Testis (tissue), 3 donors: ENCODE data around the gene DNER. TPM values are rescaled to one million over a fixed set of nuclear protein-coding genes. Genes with fewer than 3 reads are reported as not detected.

Source experiments
- DNase-seq: peaks from one replicate; pipeline ENCODE4 v3.0.0-alpha.2; 2019
- H3K27ac ChIP-seq, 2 donors: fragments of 200-600 bp; sonication (generic); one replicate each; pipeline ENCODE4 v1.5.1; 2019
- H3K27me3 ChIP-seq: fragments of 200-600 bp; sonication (generic); one replicate; pipeline ENCODE4 v1.5.1; 2019
- H3K36me3 ChIP-seq: fragments of 200-600 bp; sonication (generic); one replicate; pipeline ENCODE4 v1.5.1; 2017; ENCODE audit warnings: low read depth; ENCODE audit errors: missing control alignments
- H3K4me1 ChIP-seq: fragments of 200-600 bp; sonication (generic); one replicate; pipeline ENCODE4 v1.5.1; 2019
- H3K4me3 ChIP-seq, 2 donors: fragments of 200-600 bp; sonication (generic); one replicate each; pipeline ENCODE4 v1.5.1; 2017 to 2019
- H3K9me3 ChIP-seq: fragments of 200-600 bp; sonication (generic); one replicate; pipeline ENCODE4 v1.5.1; 2017
- POLR2A ChIP-seq: fragments of 450-650 bp; IDR thresholded peaks from one replicate; pipeline ENCODE4 v1.6.1; 2017; ENCODE audit warnings: antibody characterized with exemption, mild to moderate bottlenecking, moderate library complexity
- WGBS, 2 donors: methylation state at CpG; one replicate each; pipeline ENCODE4 v1.1.5; 2018; 5-methylcytosine and 5-hydroxymethylcytosine counted together
- intact Hi-C: fragments of 100-400 bp; cut with DNase I; formaldehyde crosslinking; loops from one replicate; pipeline ENCODE4 v1.15.1; 2023; ENCODE audit warnings: low total_unique reads
- polyA plus RNA-seq: library from polyadenylated mRNA; stranded (reverse); fragments of 350-450 nt; fragmentation: Illumina TruSeq; extraction: RNeasy Lipid Tissue Mini Kit (QIAGEN cat#74804); gene quantifications from one replicate; pipeline ENCODE4 v1.2.3, GENCODE V29; 2014; ENCODE audit warnings: low read depth, low replicate concordance; ENCODE audit not compliant: insufficient read depth
- total RNA-seq, 2 donors: library from RNA; depleted of rRNA; stranded (reverse); fragments of >200 nt; gene quantifications; one replicate each; pipeline ENCODE4 v1.2.3, GENCODE V29; 2016
- TF ChIP-seq, protein P1 (sequence below), 3 experiments: fragments of 450-650 bp in 2 of 3; fragments of 200-600 bp in 1 of 3; sonication (generic) in 1 of 3; IDR thresholded peaks; one replicate each; pipeline ENCODE4 v1.5.1; 2016 to 2019; ENCODE audit warnings: antibody characterized with exemption in 3 of 3, mild to moderate bottlenecking in 2 of 3, moderate library complexity in 1 of 3

Gene DNER
- total and polyA plus RNA-seq, 3 donors from 2014 or later: 2.0 to 4.8 (median 2.9) TPM

DNA sequence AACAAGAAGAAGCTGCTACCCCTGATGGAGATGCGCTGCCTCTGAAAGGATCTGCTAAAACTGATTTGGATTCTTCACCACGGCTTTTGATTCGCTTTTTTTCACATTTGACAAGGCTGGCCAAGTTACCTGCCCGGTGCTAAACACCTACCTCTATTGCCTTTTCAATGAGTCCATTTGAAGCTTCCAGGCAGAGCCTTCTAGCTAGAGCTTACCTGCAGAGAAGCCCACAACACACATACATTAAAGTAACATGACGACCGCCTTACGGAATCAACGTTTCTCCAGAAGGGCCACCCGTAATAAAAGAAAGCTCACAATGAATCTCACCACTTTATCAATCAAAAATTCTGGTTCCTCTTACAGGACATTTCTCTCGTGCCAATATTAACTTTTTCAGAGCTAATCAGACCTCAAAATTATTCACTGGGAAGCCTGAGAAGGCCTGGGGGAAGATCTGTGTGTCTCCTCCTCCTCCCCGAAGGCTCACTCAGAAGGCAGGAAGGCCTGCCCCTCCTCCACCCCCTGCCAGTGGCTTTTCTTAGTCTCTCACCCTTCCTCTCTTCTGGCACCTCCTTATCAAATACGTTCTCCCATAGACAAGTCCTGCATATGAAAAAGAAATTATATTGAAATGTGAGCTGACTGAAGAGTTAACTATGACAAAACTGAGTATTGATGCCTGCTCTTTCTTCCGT, 171.0 kb downstream of the DNER start:
- DNase-seq: no peak
- TF ChIP-seq, protein P1, sequence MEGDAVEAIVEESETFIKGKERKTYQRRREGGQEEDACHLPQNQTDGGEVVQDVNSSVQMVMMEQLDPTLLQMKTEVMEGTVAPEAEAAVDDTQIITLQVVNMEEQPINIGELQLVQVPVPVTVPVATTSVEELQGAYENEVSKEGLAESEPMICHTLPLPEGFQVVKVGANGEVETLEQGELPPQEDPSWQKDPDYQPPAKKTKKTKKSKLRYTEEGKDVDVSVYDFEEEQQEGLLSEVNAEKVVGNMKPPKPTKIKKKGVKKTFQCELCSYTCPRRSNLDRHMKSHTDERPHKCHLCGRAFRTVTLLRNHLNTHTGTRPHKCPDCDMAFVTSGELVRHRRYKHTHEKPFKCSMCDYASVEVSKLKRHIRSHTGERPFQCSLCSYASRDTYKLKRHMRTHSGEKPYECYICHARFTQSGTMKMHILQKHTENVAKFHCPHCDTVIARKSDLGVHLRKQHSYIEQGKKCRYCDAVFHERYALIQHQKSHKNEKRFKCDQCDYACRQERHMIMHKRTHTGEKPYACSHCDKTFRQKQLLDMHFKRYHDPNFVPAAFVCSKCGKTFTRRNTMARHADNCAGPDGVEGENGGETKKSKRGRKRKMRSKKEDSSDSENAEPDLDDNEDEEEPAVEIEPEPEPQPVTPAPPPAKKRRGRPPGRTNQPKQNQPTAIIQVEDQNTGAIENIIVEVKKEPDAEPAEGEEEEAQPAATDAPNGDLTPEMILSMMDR (IDR thresholded peaks at IDR 0.05): no peak
- no peak for TF ChIP-seq POLR2A

DNA sequence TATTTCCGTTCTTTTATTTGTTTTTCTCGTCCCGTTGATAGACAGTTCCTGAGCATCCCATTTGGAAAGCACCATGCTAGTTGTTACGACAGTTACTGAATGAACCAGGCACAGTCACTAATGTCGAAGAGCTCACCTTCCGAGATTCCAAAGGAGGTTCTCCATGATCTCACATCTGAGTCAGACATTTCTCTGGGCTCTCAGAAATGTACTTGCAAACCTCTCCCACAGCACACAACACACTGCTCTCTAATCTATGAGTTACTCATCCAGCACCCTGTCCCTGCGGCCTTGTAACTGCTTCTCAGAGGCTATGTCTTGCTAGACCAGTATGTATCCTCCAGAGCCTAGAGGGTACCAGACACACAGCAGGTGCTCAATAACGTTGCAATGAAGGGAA, 174.7 kb downstream of the DNER start:
- Histone ChIP-seq H3K9me3 (no peaks in the 10 kb centered on the region), H3K27me3 (no peaks in the 10 kb centered on the region), H3K4me1 (no peaks in the 10 kb centered on the region), H3K27ac (no peak overlapping the region), H3K36me3 (no peaks in the 10 kb centered on the region), H3K4me3 (no peak overlapping the region)
- no peak for DNase-seq
- WGBS, 2 donors: 85 to 91% methylated on average over 8 of the region's 8 CpGs
- intact Hi-C loops: no loop called here
- TF ChIP-seq, protein P1 (IDR thresholded peaks at IDR 0.05): no peak
- no peak for TF ChIP-seq POLR2A

More for the DNA sequence above, 171.0 kb downstream of the DNER start:
- H3K9me3 ChIP-seq: no peaks in the 10 kb centered on the region
- no peak overlapping the region for H3K27ac ChIP-seq
- H3K4me3 ChIP-seq: no peak overlapping the region
- no peaks in the 10 kb centered on the region for H3K4me1 ChIP-seq
- H3K27me3 ChIP-seq: no peaks in the 10 kb centered on the region
- intact Hi-C loops: no loop called here
- H3K36me3 ChIP-seq: no peaks in the 10 kb centered on the region
- WGBS, 2 donors: 85 to 87% methylated on average over 13 of the region's 13 CpGs

DNA sequence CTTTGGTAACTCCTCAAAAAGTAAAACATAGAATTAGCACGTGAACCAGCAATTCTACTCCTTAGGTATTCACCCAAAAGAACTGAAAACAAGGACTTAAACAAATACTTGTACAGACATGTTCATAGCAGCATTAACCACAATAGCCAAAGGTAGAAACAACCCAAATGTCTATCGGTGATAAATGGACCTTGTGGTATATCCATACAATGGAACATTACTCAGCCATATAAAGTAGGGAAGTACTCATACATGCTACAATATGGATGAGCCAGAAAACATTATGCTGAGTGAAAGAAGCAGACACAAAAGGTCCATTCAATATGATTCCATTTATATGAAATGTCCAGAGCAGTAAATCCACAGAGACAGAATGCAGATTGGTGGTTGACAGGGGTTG, 182.8 kb downstream of the DNER start:
- 89 to 94% methylated on average over 2 of the region's 2 CpGs for WGBS, 2 donors
- intact Hi-C loops: no loop called here
- DNase-seq: no peak

DNA sequence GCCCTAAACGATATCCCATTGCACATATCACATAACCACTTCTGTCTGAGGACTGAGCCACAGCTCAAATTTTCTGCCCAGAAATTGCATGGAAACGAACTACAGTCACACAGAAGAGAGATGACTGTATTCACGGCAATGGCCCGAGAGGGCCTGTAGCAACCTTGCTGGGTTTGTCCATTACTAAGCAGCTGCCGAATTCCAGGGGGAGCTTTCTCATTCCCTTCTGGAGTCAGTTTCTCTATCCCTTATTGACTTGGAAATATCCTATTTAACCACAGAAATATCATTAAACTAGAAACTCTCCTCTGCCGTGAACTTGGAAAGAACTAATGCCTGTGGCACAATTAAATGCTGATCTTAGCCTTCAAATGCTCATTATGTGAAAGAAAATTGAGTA, 183.9 kb downstream of the DNER start:
- H3K4me1 ChIP-seq: no peaks in the 10 kb centered on the region
- H3K36me3 ChIP-seq: no peaks in the 10 kb centered on the region
- TF ChIP-seq, protein P1 (IDR thresholded peaks at IDR 0.05): no peak
- TF ChIP-seq POLR2A: no peak
- H3K4me3 ChIP-seq: no peak overlapping the region
- no peaks in the 10 kb centered on the region for H3K9me3 ChIP-seq
- intact Hi-C loops: no loop called here
- no peak overlapping the region for H3K27ac ChIP-seq
- WGBS, 2 donors: 76 to 85% methylated on average over 6 of the region's 6 CpGs
- no peak for DNase-seq
- no peaks in the 10 kb centered on the region for H3K27me3 ChIP-seq

More for the DNA sequence above, 182.8 kb downstream of the DNER start:
- no peaks in the 10 kb centered on the region for H3K4me1 ChIP-seq
- no peaks in the 10 kb centered on the region for H3K36me3 ChIP-seq
- TF ChIP-seq, protein P1 (IDR thresholded peaks at IDR 0.05): no peak
- no peak for TF ChIP-seq POLR2A
- no peak overlapping the region for H3K27ac ChIP-seq
- H3K27me3 ChIP-seq: no peaks in the 10 kb centered on the region
- H3K9me3 ChIP-seq: no peaks in the 10 kb centered on the region
- no peak overlapping the region for H3K4me3 ChIP-seq

DNA sequence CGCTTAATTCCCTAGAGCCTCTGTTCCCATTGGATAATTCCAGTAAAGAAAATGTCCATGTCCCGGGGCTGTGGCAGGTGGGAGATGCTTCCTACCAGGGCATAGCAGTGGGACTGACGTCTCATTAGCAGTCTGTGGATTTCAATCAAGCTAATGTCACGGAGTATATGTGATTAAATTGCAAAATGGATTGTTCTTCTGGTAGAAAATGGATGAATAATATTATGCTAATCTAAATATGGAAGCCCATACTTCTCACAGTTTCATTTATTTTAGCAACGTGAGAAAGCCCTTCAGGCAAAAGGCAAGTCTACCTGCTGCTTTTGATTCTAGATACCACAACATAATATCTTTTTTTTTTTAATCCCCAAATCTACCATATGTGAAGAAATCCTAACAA, 185.5 kb downstream of the DNER start:
- 82 to 90% methylated on average over 5 of the region's 5 CpGs for WGBS, 2 donors
- no peak overlapping the region for H3K27ac ChIP-seq
- DNase-seq: no peak

More for the DNA sequence above, 185.5 kb downstream of the DNER start:
- H3K9me3 ChIP-seq: no peaks in the 10 kb centered on the region
- no peaks in the 10 kb centered on the region for H3K27me3 ChIP-seq
- intact Hi-C loops: no loop called here
- H3K4me3 ChIP-seq: no peak overlapping the region
- H3K36me3 ChIP-seq: no peaks in the 10 kb centered on the region
- no peaks in the 10 kb centered on the region for H3K4me1 ChIP-seq
- no peak for TF ChIP-seq POLR2A
- TF ChIP-seq, protein P1 (IDR thresholded peaks at IDR 0.05): no peak
